Type B pancreatic cell (in vitro differentiated cells): ENCODE measurements around the gene NAP1L5. TPM values are rescaled to one million over a fixed set of nuclear protein-coding genes. Genes with fewer than 3 reads are reported as not detected.

ENCODE experiments used
- DNase-seq: peaks from one replicate; pipeline ENCODE4 v3.0.0; 2021; ENCODE audit warnings: mixed read lengths; ENCODE audit not compliant: unreplicated experiment; ENCODE audit errors: extremely low spot score
- H3K27ac Mint-ChIP-seq: 2 replicates; pipeline ENCODE4 v1.8.0; 2021; ENCODE audit warnings: mild to moderate bottlenecking, mixed read lengths
- H3K27me3 Mint-ChIP-seq: 2 replicates; pipeline ENCODE4 v1.8.0; 2021; ENCODE audit warnings: mixed read lengths
- H3K36me3 Mint-ChIP-seq: 2 replicates; pipeline ENCODE4 v1.8.0; 2021; ENCODE audit warnings: mixed read lengths
- H3K4me1 Mint-ChIP-seq: one replicate; pipeline ENCODE4 v1.8.0; 2021; ENCODE audit warnings: mixed read lengths; ENCODE audit not compliant: unreplicated experiment
- H3K4me3 Mint-ChIP-seq: 2 replicates; pipeline ENCODE4 v1.8.0; 2021; ENCODE audit warnings: mild to moderate bottlenecking, mixed read lengths
- H3K9me3 Mint-ChIP-seq: 2 replicates; pipeline ENCODE4 v1.8.0; 2021; ENCODE audit warnings: mixed read lengths
- CTCF ChIP-seq: fragments of 200-600 bp; sonication (generic); conservative IDR thresholded peaks from 2 replicates; pipeline ENCODE4 v1.5.0; 2021; ENCODE audit warnings: antibody characterized with exemption, mild to moderate bottlenecking
- total RNA-seq: library from RNA; stranded (reverse); gene quantifications from 2 replicates; pipeline ENCODE4 v1.2.1, GENCODE V29; 2021; ENCODE audit warnings: low replicate concordance

Gene NAP1L5
- total RNA-seq, 1 donor from 2014 or later = 5.2 TPM

DNA sequence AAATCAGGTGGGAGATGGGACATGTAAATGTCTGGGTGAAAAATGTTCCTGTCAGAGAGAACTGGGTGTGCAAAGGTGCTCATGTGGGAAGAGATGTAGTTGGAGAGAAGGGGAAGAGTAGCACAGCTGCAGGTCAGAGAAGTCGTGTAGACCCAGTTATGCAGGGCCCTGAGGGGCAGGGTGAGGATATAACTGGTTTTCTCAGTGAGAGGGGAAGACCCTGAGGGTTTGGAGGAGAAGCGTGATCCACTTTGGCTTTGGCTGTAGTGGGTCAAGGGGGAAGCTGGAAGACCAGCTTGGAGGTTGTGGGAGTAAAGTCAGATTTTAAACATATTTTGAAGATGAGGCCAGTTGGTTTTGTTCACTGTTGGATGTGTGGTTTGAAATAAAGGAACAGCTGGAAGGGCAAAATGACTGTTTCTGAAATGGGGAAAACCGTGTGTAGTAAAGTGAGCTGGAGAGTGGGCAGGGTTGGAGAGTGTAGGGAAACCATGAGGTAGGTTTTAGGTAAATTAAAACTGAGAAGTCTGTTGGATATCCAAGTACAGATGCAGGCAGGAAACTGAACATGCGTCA lies 44.2 kb downstream of the NAP1L5 start:
- Mint-ChIP-seq H3K4me1 (no peaks in the 10 kb centered on the region), H3K9me3 (no peaks in the 10 kb centered on the region), H3K27ac (no peak overlapping the region), H3K36me3 (peaks cover 13% of the 10 kb centered on the region), H3K4me3 (no peak overlapping the region), H3K27me3 (no peaks in the 10 kb centered on the region)
- TF ChIP-seq CTCF = no peak
- no peak for DNase-seq

DNA sequence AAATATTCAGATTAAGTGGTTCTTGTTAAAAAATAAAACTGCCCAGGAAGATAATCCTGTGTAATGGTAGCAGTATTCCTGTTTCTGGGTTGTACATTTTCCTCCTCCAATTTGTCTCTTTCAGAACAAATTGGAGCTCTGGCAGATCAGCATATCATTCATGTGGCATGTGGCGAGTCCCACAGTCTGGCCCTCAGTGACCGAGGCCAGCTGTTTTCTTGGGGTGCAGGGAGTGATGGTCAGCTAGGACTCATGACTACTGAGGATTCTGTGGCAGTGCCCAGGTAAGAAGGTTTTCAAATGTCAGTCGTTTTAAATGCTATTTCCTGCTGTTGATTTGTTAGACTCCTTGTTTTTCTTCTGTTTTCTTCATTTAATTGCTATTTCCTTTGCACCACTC lies 47.9 kb downstream of the NAP1L5 start:
- H3K4me1 Mint-ChIP-seq = no peaks in the 10 kb centered on the region
- H3K27me3 Mint-ChIP-seq = no peaks in the 10 kb centered on the region
- no peak overlapping the region for H3K4me3 Mint-ChIP-seq
- DNase-seq = no peak
- H3K36me3 Mint-ChIP-seq = no peaks in the 10 kb centered on the region
- TF ChIP-seq CTCF = no peak
- H3K27ac Mint-ChIP-seq = no peak overlapping the region
- H3K9me3 Mint-ChIP-seq = no peaks in the 10 kb centered on the region

GRCh38 chr4:88646528-88647280 lies 50.9 kb downstream of the NAP1L5 start:
- no peak for TF ChIP-seq CTCF
- H3K9me3 Mint-ChIP-seq = no peaks in the 10 kb centered on the region
- no peak overlapping the region for H3K4me3 Mint-ChIP-seq
- no peaks in the 10 kb centered on the region for H3K27me3 Mint-ChIP-seq
- no peaks in the 10 kb centered on the region for H3K36me3 Mint-ChIP-seq
- H3K4me1 Mint-ChIP-seq = no peaks in the 10 kb centered on the region
- no peak for DNase-seq
- no peak overlapping the region for H3K27ac Mint-ChIP-seq

- H3K27ac Mint-ChIP-seq = no peak overlapping the region
- TF ChIP-seq CTCF = no peak
- no peaks in the 10 kb centered on the region for H3K9me3 Mint-ChIP-seq
- no peaks in the 10 kb centered on the region for H3K4me1 Mint-ChIP-seq
- no peaks in the 10 kb centered on the region for H3K27me3 Mint-ChIP-seq
- no peaks in the 10 kb centered on the region for H3K36me3 Mint-ChIP-seq
- DNase-seq = no peak
- no peak overlapping the region for H3K4me3 Mint-ChIP-seq
These were observed 51.6 kb downstream of the NAP1L5 start for GRCh38 chr4:88645994-88646393.

Other genes with a start within 250 kb of the NAP1L5 start
- 1.4 and 1.6 TPM in 2 replicates for gene HERC5, start 240.7 kb downstream of the NAP1L5 start, total RNA-seq
- gene PYURF, start 174.1 kb downstream of the NAP1L5 start, total RNA-seq = 58.6 and 63.7 TPM in 2 replicates
- 13.3 and 14.1 TPM in 2 replicates for gene HERC3, start 105.3 kb downstream of the NAP1L5 start, total RNA-seq